AG10803 (cell line): ENCODE data around the gene SRSF5.
A peak's percentile ranks its signal among the peaks of the same experiment; 100 is the strongest.

Experiments
- DNase-seq: peaks from one replicate; pipeline ENCODE4 v3.0.0; 2010; ENCODE audit warnings: low read depth
- H3K4me3 ChIP-seq: 2 replicates; pipeline ENCODE4 v1.5.1; 2011; ENCODE audit warnings: mild to moderate bottlenecking, low read length, control low read depth
- TF ChIP-seq, protein P1 (sequence below): conservative IDR thresholded peaks from 2 replicates; pipeline ENCODE4 v1.5.1; 2011; ENCODE audit warnings: mild to moderate bottlenecking, low read length, control low read depth, inconsistent platforms

Gene SRSF5

DNA sequence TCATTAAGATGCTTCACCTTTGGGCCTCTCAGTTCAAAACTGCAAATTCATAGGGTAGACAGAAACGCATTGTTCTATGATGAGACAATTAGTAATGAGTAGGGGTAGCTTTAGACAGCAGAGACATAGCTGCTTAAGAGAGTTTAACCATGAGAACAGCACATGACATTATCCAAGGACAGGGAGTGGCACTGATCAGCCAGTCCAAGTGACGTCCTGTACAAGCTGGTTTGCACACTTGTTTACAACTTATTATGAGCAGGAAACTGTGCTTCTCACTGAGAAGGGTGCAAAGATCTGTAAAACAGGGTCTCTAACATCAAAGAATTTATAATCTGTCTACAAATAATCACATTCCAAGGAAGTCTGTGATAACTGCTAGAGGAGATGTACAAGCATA is 11.2 kb upstream of the SRSF5 start:
- no peak overlapping the region for H3K4me3 ChIP-seq
- DNase-seq: no peak
- TF ChIP-seq, protein P1, sequence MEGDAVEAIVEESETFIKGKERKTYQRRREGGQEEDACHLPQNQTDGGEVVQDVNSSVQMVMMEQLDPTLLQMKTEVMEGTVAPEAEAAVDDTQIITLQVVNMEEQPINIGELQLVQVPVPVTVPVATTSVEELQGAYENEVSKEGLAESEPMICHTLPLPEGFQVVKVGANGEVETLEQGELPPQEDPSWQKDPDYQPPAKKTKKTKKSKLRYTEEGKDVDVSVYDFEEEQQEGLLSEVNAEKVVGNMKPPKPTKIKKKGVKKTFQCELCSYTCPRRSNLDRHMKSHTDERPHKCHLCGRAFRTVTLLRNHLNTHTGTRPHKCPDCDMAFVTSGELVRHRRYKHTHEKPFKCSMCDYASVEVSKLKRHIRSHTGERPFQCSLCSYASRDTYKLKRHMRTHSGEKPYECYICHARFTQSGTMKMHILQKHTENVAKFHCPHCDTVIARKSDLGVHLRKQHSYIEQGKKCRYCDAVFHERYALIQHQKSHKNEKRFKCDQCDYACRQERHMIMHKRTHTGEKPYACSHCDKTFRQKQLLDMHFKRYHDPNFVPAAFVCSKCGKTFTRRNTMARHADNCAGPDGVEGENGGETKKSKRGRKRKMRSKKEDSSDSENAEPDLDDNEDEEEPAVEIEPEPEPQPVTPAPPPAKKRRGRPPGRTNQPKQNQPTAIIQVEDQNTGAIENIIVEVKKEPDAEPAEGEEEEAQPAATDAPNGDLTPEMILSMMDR: no peak

DNA sequence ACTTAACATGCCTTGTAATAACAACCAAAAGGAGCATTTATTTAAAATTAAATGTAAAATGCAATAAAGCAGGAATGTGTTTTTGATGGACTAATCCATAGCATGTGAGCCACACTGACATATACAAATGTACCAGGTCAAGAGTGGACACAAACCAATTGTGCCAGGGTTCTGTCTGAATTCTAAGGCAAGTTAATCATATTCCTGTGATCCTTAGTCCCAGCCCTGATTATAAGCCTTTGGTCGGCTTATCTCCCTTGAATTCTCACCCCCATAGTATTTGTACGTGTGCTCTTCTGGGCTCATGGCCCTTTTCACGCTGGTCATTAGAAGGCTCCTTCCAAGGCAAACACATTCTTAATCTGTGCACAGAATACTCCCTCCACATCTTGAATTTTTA is 10.6 kb upstream of the SRSF5 start:
- no peak overlapping the region for H3K4me3 ChIP-seq
- TF ChIP-seq, protein P1: no peak
- DNase-seq: no peak

DNA sequence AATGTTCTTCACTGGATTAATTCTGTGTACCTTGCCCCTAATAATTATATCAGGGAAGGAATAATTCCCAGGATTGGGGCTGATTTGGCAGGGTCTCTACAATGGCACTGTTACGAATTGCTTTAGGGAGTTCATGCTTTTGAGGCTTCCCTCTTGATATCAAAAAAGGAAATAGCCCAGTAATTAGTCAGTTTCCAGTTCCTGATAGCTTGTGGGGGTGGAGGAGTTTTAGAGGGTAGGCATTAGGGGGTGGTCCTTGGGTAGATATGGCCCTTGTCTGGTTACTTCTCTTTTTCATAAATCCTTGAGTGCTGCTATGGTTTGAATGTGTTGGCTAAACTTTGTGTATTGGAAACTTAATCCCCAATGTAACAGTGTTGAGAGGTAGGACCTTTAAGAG is 6.1 kb upstream of the SRSF5 start:
- TF ChIP-seq, protein P1: no peak
- H3K4me3 ChIP-seq: no peak overlapping the region
- no peak for DNase-seq

DNA sequence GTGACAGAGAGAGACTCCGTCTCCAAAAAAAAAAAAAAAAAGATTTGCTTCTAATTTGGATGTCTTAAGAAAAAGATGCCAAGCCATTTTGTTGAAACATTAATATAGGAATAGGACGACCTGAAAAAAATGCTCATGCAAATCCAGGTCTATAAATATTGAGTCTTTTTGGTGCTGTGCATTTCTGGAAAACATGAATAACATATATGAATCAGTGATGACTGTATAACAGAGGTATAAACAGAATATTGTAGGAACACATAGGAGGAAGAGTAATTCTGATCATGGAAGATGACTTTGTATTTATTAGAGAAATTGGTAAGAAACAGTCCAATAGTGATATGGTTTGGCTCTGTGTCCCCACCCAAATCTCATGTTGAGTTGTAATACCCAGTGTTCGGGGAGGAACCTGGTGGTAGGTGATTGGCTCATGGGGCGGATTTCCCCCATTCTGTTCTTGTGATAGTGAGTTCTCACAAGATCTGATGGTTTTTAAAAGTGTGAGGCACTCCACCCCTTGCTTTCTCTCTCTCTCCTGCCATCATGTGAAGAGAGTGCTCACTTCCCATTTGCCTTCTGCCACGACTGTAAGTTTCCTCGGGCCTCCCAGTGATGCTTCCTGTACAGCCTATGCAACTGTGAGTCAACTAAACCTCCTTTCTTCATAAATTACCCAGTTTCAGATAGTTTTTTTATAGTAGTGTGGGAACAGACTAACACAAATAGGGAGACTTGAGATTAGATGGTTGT is 3.0 kb upstream of the SRSF5 start:
- TF ChIP-seq, protein P1: no peak

DNA sequence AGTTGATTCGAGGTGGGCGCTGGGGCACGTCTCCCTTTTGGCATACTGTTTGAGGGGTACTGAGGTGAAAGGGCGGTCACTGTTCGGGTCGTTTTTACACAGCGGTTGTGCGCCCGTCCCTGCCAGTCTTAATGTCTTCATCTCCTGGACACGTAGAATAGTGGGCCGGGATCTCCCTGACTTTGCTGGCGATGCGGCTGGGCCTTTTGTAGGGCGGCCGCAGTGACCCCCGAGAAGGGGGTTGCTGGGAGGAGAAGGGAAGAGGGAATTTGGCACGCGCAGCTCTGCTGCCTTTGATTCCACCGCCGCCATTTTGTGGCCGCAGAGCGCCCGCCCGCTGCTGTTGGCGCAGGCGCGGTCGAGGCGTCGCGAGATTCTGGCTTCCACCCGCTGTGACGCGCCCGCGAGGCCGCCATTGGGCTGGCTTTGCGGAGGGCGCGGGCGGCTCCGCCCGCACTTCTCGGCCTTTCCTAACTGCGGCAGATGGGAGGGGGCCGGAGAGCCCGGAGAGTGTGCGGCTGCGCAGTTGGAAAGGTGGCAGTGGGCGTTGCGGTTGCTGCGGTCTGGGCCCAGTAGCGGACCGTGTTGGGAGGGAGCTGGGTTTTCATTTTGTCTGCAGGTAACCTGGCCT is 542 bp downstream of the SRSF5 start:
- TF ChIP-seq, protein P1: no peak
- peak overlapping the region; percentile 99 for H3K4me3 ChIP-seq
- DNase-seq: peak; percentile 87

More for the DNA sequence above, 3.0 kb upstream of the SRSF5 start:
- no peak overlapping the region for H3K4me3 ChIP-seq
- DNase-seq: no peak

DNA sequence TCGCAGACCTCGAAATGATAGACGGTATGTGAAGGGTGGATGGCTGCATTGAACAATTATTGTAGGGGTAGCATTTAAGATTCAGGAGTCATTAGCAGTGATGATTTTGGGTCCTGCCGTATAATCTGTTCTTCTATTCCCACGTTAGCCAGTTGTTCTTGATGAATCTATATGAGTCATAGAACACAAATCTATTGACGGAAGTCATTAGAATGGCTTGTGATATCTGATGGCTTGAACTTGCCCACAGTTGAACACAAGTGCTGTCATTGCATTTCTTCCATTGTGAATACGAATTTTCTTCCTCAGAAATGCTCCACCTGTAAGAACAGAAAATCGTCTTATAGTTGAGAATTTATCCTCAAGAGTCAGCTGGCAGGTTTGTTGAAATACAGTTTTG is 1.9 kb downstream of the SRSF5 start:
- peak overlapping the region; percentile 99 for H3K4me3 ChIP-seq
- DNase-seq: no peak
- TF ChIP-seq, protein P1: no peak

DNA sequence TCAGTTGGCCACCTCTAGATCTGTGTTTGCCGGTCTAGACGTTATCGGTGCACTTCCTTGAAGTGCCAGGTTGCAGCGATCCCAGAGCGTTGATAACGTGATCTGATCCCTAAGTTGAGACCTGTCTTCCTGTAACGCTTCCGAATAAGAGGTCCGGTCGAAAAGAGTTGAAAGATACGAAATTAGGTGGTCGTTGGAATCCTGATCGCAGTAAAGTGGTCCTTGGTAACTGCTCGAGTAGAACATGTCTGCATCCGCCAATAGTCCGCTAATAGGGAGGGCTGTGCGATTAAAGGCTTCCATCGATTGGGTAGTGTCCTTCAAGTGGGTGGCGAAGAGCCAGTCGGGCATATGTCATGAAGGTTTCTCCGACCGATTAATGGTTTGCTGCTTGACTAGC is 2.7 kb downstream of the SRSF5 start:
- H3K4me3 ChIP-seq: no peak overlapping the region
- TF ChIP-seq, protein P1: no peak
- DNase-seq: no peak
